PC-3 (cell line): ENCODE results near the gene SLC25A21. TPM values are rescaled to one million over a fixed set of nuclear protein-coding genes. Genes with fewer than 3 reads are reported as not detected.

Source experiments
- ATAC-seq: fragments of 200-7000 bp; cut with Tn5 transposase; 2 replicates; pipeline ENCODE4 v1.9.1; 2020; ENCODE audit warnings: mild to moderate bottlenecking, moderate library complexity
- BruUV-seq: library from RNA; stranded (reverse); fragments of 400-500 nt; replicated peaks from 2 replicates; lab custom pipeline; 2021; lab: Mats Ljungman, UMichigan
- CTCF ChIA-PET: fragments of 300-600 bp; sonication (Branson Sonifier 250); formaldehyde crosslinking; loops from one replicate; lab custom pipeline; 2022; ENCODE audit warnings: antibody characterized with exemption; lab: Charles Lee
- POLR2A ChIA-PET: fragments of 300-600 bp; sonication (Branson Sonifier 250); formaldehyde crosslinking; loops from one replicate; lab custom pipeline; 2022; ENCODE audit warnings: antibody characterized with exemption; ENCODE audit not compliant: unreplicated experiment; lab: Charles Lee
- DNase-seq: peaks from one replicate; pipeline ENCODE4 v3.0.0-alpha.2; 2015
- H2AFZ ChIP-seq: fragments of 300-600 bp; sonication (generic); 2 replicates; pipeline ENCODE4 v1.6.0; 2016; ENCODE audit warnings: antibody characterized with exemption, low read length
- H3F3A ChIP-seq: fragments of 300-600 bp; sonication (generic); one replicate; pipeline ENCODE4 v1.6.0; 2017; ENCODE audit warnings: antibody characterized with exemption, low read length, control low read depth, mild to moderate bottlenecking; ENCODE audit not compliant: unreplicated experiment
- H3K27ac ChIP-seq: fragments of 300-600 bp; sonication (generic); 2 replicates; pipeline ENCODE4 v1.5.1; 2016; ENCODE audit warnings: mild to moderate bottlenecking, low read length
- H3K27me3 ChIP-seq: fragments of 300-600 bp; sonication (generic); 2 replicates; pipeline ENCODE4 v1.6.1; 2016; ENCODE audit warnings: low read length, mixed read lengths
- H3K36me3 ChIP-seq: fragments of 300-600 bp; sonication (generic); 2 replicates; pipeline ENCODE4 v1.6.1; 2016; ENCODE audit warnings: low read depth, mixed run types, low read length, mixed read lengths
- H3K4me1 ChIP-seq: fragments of 300-600 bp; sonication (generic); 2 replicates; pipeline ENCODE4 v1.5.1; 2016; ENCODE audit warnings: low read length; ENCODE audit not compliant: insufficient read depth
- H3K4me2 ChIP-seq: fragments of 300-600 bp; sonication (generic); 2 replicates; pipeline ENCODE4 v1.6.0; 2016; ENCODE audit warnings: low read length
- H3K4me3 ChIP-seq: fragments of 300-600 bp; sonication (generic); 2 replicates; pipeline ENCODE4 v1.5.1; 2016; ENCODE audit warnings: mild to moderate bottlenecking, low read length, mixed read lengths
- H3K79me2 ChIP-seq: fragments of 300-600 bp; sonication (generic); 2 replicates; pipeline ENCODE4 v1.6.1; 2017; ENCODE audit warnings: low read length, mixed read lengths
- H3K9ac ChIP-seq: fragments of 300-600 bp; sonication (generic); 2 replicates; pipeline ENCODE4 v1.6.0; 2016; ENCODE audit warnings: mild to moderate bottlenecking, low read length
- H3K9me2 ChIP-seq: fragments of 300-600 bp; sonication (generic); replicated peaks from 2 replicates; pipeline ENCODE4 v1.6.1; 2016; ENCODE audit warnings: mixed run types, low read length, mixed read lengths
- H3K9me3 ChIP-seq: fragments of 300-600 bp; sonication (generic); 2 replicates; pipeline ENCODE4 v1.6.1; 2016; ENCODE audit warnings: low read length, mixed read lengths
- H4K20me1 ChIP-seq: fragments of 300-600 bp; sonication (generic); 2 replicates; pipeline ENCODE4 v1.6.1; 2016; ENCODE audit warnings: low read length, mixed read lengths
- EZH2 ChIP-seq: fragments of 300-600 bp; sonication (generic); IDR thresholded peaks from one replicate; pipeline ENCODE4 v1.6.1; 2017; ENCODE audit warnings: antibody characterized with exemption, mild to moderate bottlenecking, low read length; ENCODE audit not compliant: unreplicated experiment
- EZH2phosphoT487 ChIP-seq: fragments of 300-600 bp; sonication (generic); IDR thresholded peaks from 2 replicates; pipeline ENCODE4 v1.6.1; 2018; ENCODE audit warnings: mild to moderate bottlenecking, antibody characterized with exemption, low read length, borderline replicate concordance
- intact Hi-C: fragments of 100-400 bp; cut with micrococcal nuclease; formaldehyde crosslinking; loops from 2 replicates; pipeline ENCODE4 v1.9.0; 2023
- total RNA-seq: library from RNA; depleted of rRNA; stranded (reverse); fragments of >200 nt; gene quantifications from 2 replicates; pipeline ENCODE4 v1.2.3, GENCODE V29; 2014
- TF ChIP-seq, protein P1 (sequence below): fragments of 300-600 bp; sonication (generic); conservative IDR thresholded peaks from 2 replicates; pipeline ENCODE4 v1.5.1; 2017; ENCODE audit warnings: antibody characterized with exemption, low read depth, mild to moderate bottlenecking, low read length

The SLC25A21 gene
- total RNA-seq, 1 experiment from 2014 or later, result 0.87 TPM

DNA sequence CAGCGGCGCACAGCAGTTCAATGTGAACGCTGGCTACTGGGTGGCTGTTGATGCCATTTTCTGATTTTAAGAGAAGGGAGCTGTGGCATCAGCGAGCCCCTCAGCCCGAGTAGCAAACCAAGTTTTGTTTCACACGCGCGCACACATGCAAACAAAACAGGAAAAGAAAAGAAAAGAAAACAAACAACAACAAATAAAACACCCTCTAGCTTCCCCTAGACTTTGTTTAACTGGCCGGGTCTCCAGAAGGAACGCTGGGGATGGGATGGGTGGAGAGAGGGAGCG, 510.2 kb downstream of the SLC25A21 start:
- no peaks in the 10 kb centered on the region for H3K27me3 ChIP-seq
- DNase-seq, result no peak
- H3K9me2 ChIP-seq, result no peaks in the 10 kb centered on the region
- H4K20me1 ChIP-seq, result no peaks in the 10 kb centered on the region
- 0 out of 2 replicates have a peak, but pooled peaks cover 3% of the 10 kb centered on the region for H3K36me3 ChIP-seq
- intact Hi-C loops, result loop anchor here (5.0 kb wide), 1 partner anchor 345 kb away; no protein-coding TSS in a partner anchor
- H3K9ac ChIP-seq, result peak overlapping the region; percentile 92
- H3K79me2 ChIP-seq, result peaks cover 52% of the 10 kb centered on the region
- ChIA-PET POLR2A (interaction anchor here (0.6 kb wide), 2 partner anchors 283 to 456 kb away, joined by 3 to 5 read pairs; no protein-coding TSS in a partner anchor), CTCF (interaction anchor here (0.6 to 1.2 kb wide), 2 partner anchors 365 to 455 kb away, joined by 3 read pairs; no protein-coding TSS in a partner anchor)
- no TSS peak for BruUV-seq
- no peaks in the 10 kb centered on the region for H3F3A ChIP-seq
- TF ChIP-seq, protein P1, sequence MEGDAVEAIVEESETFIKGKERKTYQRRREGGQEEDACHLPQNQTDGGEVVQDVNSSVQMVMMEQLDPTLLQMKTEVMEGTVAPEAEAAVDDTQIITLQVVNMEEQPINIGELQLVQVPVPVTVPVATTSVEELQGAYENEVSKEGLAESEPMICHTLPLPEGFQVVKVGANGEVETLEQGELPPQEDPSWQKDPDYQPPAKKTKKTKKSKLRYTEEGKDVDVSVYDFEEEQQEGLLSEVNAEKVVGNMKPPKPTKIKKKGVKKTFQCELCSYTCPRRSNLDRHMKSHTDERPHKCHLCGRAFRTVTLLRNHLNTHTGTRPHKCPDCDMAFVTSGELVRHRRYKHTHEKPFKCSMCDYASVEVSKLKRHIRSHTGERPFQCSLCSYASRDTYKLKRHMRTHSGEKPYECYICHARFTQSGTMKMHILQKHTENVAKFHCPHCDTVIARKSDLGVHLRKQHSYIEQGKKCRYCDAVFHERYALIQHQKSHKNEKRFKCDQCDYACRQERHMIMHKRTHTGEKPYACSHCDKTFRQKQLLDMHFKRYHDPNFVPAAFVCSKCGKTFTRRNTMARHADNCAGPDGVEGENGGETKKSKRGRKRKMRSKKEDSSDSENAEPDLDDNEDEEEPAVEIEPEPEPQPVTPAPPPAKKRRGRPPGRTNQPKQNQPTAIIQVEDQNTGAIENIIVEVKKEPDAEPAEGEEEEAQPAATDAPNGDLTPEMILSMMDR, result no peak
- TF ChIP-seq EZH2phosphoT487 (no peak), EZH2 (no peak)
- peak overlapping the region; percentile 89 for H3K4me3 ChIP-seq
- peak overlapping the region; percentile 71 for H2AFZ ChIP-seq
- H3K9me3 ChIP-seq, result no peaks in the 10 kb centered on the region
- no peak for ATAC-seq
- H3K4me1 ChIP-seq, result peaks cover 27% of the 10 kb centered on the region
- peak overlapping the region; percentile 96 for H3K4me2 ChIP-seq
- peak overlapping the region; percentile 77 for H3K27ac ChIP-seq

- H2AFZ ChIP-seq, result peak within 1 kb of the TSS; percentile 71
- intact Hi-C loops, result loop anchor here (2.0 to 5.0 kb wide), 2 partner anchors 344 to 925 kb away; no protein-coding TSS in a partner anchor
- peak within 1 kb of the TSS; percentile 96 for H3K4me2 ChIP-seq
- H3K36me3 ChIP-seq, result 0 out of 2 replicates have a peak, but pooled peaks cover 3% of the 10 kb centered on the region
- H3K79me2 ChIP-seq, result peaks cover 47% of the 10 kb centered on the region
- ATAC-seq (peak; percentile 78), DNase-seq (peak; percentile 99)
- no TSS peak for BruUV-seq
- no peaks in the 10 kb centered on the region for H3K9me2 ChIP-seq
- ChIA-PET POLR2A (interaction anchor here (0.6 to 0.9 kb wide), 3 partner anchors 455 to 536 kb away, joined by 3 read pairs; no protein-coding TSS in a partner anchor), CTCF (interaction anchor here (0.6 to 1.2 kb wide), 6 partner anchors 13 to 492 kb away, joined by 3 to 4 read pairs (median 4); no protein-coding TSS in a partner anchor)
- H3K9ac ChIP-seq, result peak within 1 kb of the TSS; percentile 92
- peak within 1 kb of the TSS; percentile 89 for H3K4me3 ChIP-seq
- peak within 1 kb of the TSS; percentile 77 for H3K27ac ChIP-seq
- no peaks in the 10 kb centered on the region for H3F3A ChIP-seq
- H3K9me3 ChIP-seq, result no peaks in the 10 kb centered on the region
- no peaks in the 10 kb centered on the region for H3K27me3 ChIP-seq
- no peaks in the 10 kb centered on the region for H4K20me1 ChIP-seq
- peaks cover 23% of the 10 kb centered on the region for H3K4me1 ChIP-seq
- TF ChIP-seq EZH2 (no peak), EZH2phosphoT487 (no peak)
- TF ChIP-seq, protein P1, result no peak
Measured at GRCh38 chr14:36661506-36662257, 510.7 kb downstream of the SLC25A21 start, which contains the start of gene PAX9. Gene PAX9 (plus strand): TSS chr14:36661860. CDS start chr14:36662090, 230 bp downstream.
